Testis (tissue), 2 donors: ENCODE measurements around the gene IRAK1.

ENCODE experiments used
- CTCF ChIP-seq, 3 experiments: fragments of 450-650 bp in 2 of 3; fragments of 200-600 bp in 1 of 3; sonication (generic) in 1 of 3; IDR thresholded peaks; one replicate each; pipeline ENCODE4 v1.5.1; 2016 to 2019; ENCODE audit warnings: antibody characterized with exemption in 3 of 3, mild to moderate bottlenecking in 2 of 3, moderate library complexity in 1 of 3
- POLR2A ChIP-seq: fragments of 450-650 bp; IDR thresholded peaks from one replicate; pipeline ENCODE4 v1.6.1; 2017; ENCODE audit warnings: antibody characterized with exemption, mild to moderate bottlenecking, moderate library complexity

GRCh38 chrX:154057791-154058190 is 38.1 kb upstream of the IRAK1 start:
- TF ChIP-seq CTCF (IDR thresholded peaks at IDR 0.05) (no peak), POLR2A (no peak)
